Fibroblast of skin of right quadriceps (primary cell): ENCODE data around the gene HOXB5.

Source experiments
- DNase-seq: peaks from one replicate; pipeline ENCODE4 v3.0.0-alpha.2; 2013

The HOXB5 gene

GRCh38 chr17:48593126-48593829 is at the start of gene HOXB5:
HOXB5 (minus strand) TSS chr17:48593779; CDS start chr17:48593682, 97 bp downstream.
- no peak for DNase-seq

GRCh38 chr17:48642843-48643696 is 49.5 kb upstream of the HOXB5 start:
- no peak for DNase-seq

- DNase-seq, result no peak
Observed at GRCh38 chr17:48642059-48642842, 48.7 kb upstream of the HOXB5 start.

GRCh38 chr17:48641541-48642058 is 48.0 kb upstream of the HOXB5 start:
- DNase-seq, result no peak

- no peak for DNase-seq
Observed at GRCh38 chr17:48640858-48641180, 47.2 kb upstream of the HOXB5 start.

- no peak for DNase-seq
Observed at GRCh38 chr17:48639982-48640857, 46.6 kb upstream of the HOXB5 start.

GRCh38 chr17:48639136-48639535 is 45.6 kb upstream of the HOXB5 start:
- DNase-seq, result no peak

- peak; percentile 88 for DNase-seq
Observed at GRCh38 chr17:48637323-48638260, 44.0 kb upstream of the HOXB5 start.

GRCh38 chr17:48636177-48637018 is 42.8 kb upstream of the HOXB5 start:
- peak; percentile 61 for DNase-seq

- DNase-seq, result no peak
Observed at GRCh38 chr17:48634493-48635208, 41.1 kb upstream of the HOXB5 start.

GRCh38 chr17:48633266-48633677 is 39.7 kb upstream of the HOXB5 start:
- DNase-seq, result no peak

GRCh38 chr17:48632579-48633265 is 39.1 kb upstream of the HOXB5 start:
- DNase-seq, result no peak

GRCh38 chr17:48631693-48632578 is 38.4 kb upstream of the HOXB5 start:
- no peak for DNase-seq

- no peak for DNase-seq
Observed at GRCh38 chr17:48630925-48631692, 37.5 kb upstream of the HOXB5 start.

GRCh38 chr17:48630009-48630924 is 36.7 kb upstream of the HOXB5 start:
- DNase-seq, result no peak

- no peak for DNase-seq
Observed at GRCh38 chr17:48629411-48629759, 35.8 kb upstream of the HOXB5 start.
